Adipocyte (in vitro differentiated cells): ENCODE results near the gene DNAAF5.

Experiments used
- DNase-seq: peaks from one replicate; pipeline ENCODE4 v3.0.0-alpha.2; 2015; ENCODE audit warnings: low read depth
- H3K27me3 ChIP-seq: replicated peaks from 2 replicates; pipeline ENCODE4 v1.7.0; 2013; ENCODE audit warnings: mild to moderate bottlenecking, low read length, moderate library complexity; ENCODE audit not compliant: control insufficient read depth, insufficient read depth
- H3K36me3 ChIP-seq: 2 replicates; pipeline ENCODE4 v1.7.0; 2013; ENCODE audit warnings: low read length, mild to moderate bottlenecking, moderate library complexity; ENCODE audit not compliant: control insufficient read depth, insufficient read depth, severe bottlenecking
- H3K4me1 ChIP-seq: 2 replicates; pipeline ENCODE4 v1.7.0; 2013; ENCODE audit warnings: mild to moderate bottlenecking, low read length, moderate library complexity; ENCODE audit not compliant: control insufficient read depth, insufficient read depth
- H3K4me3 ChIP-seq: 2 replicates; pipeline ENCODE4 v1.7.0; 2013; ENCODE audit warnings: mild to moderate bottlenecking, low read length, moderate library complexity
- H3K9ac ChIP-seq: 2 replicates; pipeline ENCODE4 v1.7.0; 2013; ENCODE audit warnings: mild to moderate bottlenecking, low read length, moderate library complexity
- H3K9me3 ChIP-seq: 2 replicates; pipeline ENCODE4 v1.7.0; 2013; ENCODE audit warnings: mild to moderate bottlenecking, low read length, moderate library complexity; ENCODE audit not compliant: control insufficient read depth

The DNAAF5 gene

DNA sequence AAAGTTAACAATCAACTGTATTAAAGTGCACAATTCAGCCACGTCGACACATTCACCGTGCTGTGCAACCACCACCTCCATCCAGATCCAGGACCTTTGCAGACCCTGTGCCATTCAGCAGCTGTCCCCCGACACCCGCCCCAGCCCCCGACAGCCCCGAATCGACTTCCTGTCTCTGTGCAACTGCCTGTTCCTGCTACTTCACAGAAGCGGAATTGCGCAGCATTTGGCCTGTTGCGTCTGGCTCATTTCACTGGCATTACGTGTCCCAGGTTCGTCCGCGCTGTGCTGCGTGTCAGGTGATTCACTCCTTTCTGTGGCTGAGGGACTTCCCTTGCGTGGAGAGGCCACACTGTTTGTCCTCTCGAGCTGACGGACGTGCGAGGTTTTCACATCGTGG, 33.2 kb upstream of the DNAAF5 start:
- no peak overlapping the region for H3K4me3 ChIP-seq
- H3K9ac ChIP-seq: no peak overlapping the region
- peaks cover 8% of the 10 kb centered on the region for H3K9me3 ChIP-seq
- no peaks in the 10 kb centered on the region for H3K4me1 ChIP-seq
- DNase-seq: no peak
- H3K27me3 ChIP-seq: no peaks in the 10 kb centered on the region
- H3K36me3 ChIP-seq: no peaks in the 10 kb centered on the region

DNA sequence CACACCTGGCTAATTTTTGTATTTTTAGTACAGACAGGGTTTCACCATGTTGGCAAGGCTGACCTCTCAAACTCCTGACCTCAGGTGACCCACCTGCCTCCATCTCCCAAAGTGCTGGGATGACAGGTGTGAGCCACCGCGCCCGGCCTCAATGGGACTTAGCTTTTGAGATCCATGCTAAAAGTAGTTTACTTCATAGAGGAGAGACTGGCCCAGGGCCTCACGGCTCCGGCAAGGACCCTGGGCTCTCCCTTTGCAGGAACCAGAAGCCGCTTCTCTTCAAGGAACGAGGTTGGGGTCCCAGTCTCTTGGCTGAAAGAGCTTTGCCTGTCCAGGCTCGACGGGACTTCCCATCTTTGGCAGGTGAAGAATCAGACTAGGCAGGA, 30.1 kb upstream of the DNAAF5 start:
- Histone ChIP-seq H3K27me3 (no peaks in the 10 kb centered on the region), H3K9ac (no peak overlapping the region), H3K9me3 (no peaks in the 10 kb centered on the region), H3K36me3 (no peaks in the 10 kb centered on the region), H3K4me1 (no peaks in the 10 kb centered on the region), H3K4me3 (no peak overlapping the region)
- DNase-seq: no peak

DNA sequence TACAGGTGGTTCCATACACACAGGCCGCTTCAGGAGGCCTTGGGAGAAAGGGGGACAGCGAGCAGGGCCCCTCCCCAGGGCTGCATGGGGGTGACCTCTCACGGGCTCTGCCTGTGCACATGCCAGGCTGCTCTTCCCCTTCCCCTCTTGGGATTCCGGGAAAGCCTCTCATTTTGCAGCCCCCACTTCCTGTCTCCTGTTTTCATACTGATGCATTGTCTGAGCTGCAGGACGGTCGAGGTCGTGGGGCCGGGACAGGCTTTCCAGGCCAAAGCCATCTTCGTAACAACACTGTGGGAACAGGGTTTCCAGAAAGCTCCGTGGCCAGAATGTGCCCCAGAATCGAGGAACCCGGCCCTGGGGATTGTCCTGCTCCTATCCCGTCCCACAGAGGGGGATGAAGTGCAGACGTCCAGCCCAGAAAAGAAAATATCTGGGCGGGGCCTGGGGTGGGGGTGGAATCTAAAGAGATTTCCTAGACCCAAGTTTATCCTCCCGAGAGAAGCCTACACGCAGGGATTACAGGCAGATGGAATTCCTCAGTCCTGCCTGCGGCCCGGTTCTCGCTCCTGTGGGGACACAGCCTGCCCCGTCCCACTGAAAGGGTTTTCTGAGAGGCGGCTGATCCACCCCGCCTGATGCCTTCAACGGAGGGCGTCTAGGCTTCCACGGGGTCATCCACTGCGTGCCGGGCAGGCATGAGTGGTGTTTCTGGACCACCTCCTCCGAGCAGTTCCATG, 29.5 kb upstream of the DNAAF5 start:
- Histone ChIP-seq H3K9ac (no peak overlapping the region), H3K36me3 (no peaks in the 10 kb centered on the region), H3K27me3 (no peaks in the 10 kb centered on the region), H3K4me3 (no peak overlapping the region), H3K9me3 (no peaks in the 10 kb centered on the region), H3K4me1 (no peaks in the 10 kb centered on the region)
- DNase-seq: no peak

DNA sequence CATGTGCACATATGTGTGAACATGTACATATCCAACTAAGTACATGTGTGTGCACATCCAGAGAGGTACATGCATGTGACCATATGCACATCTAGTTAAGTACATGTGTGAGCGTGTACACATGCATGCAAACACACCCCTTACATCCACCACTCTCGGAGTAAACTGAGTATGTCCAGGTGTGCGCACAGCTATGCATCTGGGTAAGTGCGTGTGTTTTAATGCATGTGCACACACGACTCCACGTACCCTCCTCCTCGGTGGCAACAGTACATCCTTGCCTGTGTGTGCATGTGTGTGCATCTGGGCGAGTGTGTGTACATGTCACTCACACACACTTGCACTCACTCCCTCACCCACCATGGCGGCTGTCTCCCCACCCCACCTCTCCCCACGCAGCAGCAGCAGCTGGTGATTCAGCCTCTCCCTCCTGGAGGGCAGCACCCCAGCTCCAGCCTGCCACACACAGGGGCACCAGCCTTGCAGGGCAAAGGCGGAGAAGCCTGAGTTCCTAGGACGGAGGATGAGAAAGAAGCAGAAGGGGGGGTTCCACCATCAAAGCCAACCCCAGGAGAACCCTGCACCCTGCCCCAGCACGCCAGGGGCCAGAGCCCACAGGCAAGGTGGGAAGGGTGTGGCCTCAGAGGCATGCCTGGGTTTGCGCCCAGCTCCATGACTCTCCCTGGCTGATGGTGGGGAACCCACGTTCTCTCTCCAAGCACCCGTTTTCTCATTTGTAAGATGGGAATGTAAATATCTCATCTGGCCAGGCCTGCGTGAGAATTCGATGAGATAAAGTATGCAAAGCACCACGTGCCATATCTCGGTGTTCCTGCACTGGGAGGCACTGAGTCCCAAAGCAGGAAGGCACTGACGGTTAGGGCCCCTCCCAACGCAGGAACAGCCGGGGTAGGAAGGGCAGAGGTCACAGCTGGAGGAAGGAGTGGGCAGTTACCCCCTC, 27.7 kb upstream of the DNAAF5 start:
- Histone ChIP-seq H3K36me3 (no peaks in the 10 kb centered on the region), H3K4me3 (no peak overlapping the region), H3K9ac (no peak overlapping the region), H3K4me1 (no peaks in the 10 kb centered on the region), H3K9me3 (peaks cover 5% of the 10 kb centered on the region), H3K27me3 (no peaks in the 10 kb centered on the region)
- DNase-seq: no peak

DNA sequence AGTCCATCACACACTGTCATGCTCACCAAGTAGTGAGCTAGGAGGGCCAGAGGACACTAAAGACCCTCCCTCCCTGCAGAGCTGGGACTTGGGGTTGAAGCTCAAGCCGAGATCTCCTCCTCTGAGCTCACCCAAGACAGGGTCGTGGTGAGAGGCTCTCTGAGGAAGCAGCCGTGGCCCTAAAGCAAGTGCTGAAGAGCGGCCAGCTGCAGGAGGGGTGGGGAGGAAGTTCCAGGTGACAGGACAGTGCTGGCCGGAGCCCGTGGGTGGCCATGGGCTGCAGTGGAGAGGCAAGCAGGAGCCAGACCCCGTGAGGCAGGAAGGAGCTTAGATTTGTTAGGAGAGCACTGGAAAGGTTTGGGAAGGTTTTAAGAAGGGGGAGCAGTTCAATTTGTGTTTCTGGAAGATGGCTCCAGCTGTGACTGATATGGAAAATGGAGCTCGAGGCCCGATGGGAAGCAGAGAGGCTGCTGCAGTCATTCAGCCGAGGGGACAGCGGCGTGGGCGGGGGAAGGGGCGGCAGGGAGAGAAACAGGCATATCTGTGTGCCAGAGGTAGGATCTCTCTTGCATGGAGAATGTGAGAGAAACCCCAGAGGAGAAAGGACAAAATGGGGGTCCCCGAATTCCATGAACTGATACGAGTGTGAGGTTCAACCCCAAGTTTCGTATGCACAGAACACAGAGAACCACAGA, 26.9 kb upstream of the DNAAF5 start:
- no peak for DNase-seq
- H3K9me3 ChIP-seq: peaks cover 5% of the 10 kb centered on the region
- H3K9ac ChIP-seq: no peak overlapping the region
- no peaks in the 10 kb centered on the region for H3K27me3 ChIP-seq
- H3K4me1 ChIP-seq: no peaks in the 10 kb centered on the region
- H3K4me3 ChIP-seq: no peak overlapping the region
- no peaks in the 10 kb centered on the region for H3K36me3 ChIP-seq

DNA sequence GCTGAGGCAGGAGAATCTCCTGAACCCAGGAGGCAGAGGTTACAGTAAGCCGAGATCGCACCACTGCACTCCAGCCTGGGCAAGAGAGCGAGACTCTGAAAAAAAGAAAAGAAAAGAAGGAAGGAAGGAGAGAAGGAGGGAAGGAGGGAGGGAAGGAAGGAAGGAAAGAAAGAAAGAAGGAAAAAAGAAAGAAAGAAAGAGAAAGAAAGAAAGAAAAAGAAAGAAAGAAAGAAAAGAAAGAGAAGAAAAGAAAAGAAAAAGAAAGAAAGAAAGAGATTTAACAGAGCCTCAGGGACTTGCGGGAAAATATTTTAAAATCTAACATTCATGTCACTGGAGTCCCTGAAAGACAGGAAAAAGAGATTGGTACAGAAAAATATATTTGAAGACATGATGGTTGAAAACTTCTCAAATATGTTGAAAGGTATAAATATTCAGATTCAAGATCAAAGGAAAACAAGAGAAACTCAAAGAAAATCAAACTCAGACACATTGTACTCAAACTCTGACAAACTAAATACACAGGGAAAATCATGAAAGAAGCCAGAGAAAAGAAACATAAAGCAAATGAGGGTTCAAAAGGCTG, 25.3 kb upstream of the DNAAF5 start:
- no peak overlapping the region for H3K9ac ChIP-seq

DNA sequence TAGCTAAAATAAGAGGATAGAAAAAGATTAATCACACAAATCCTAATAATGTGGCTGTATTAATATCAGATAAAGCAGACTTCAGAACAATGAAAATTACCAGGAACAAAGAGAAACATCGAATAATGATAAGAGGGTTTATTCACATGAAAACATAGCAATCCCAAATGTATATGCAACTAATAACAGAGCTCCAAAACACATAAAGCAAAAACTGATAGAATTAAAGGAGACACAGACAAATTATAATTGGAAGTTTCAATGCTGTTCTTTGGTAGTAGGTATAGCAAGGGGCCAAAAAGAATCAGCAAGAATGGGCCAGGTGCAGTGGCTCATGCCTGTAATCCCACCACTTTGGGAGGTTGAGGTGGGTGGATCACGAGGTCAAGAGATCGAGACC, 23.4 kb upstream of the DNAAF5 start:
- H3K9ac ChIP-seq: no peak overlapping the region
- no peaks in the 10 kb centered on the region for H3K36me3 ChIP-seq
- peaks cover 5% of the 10 kb centered on the region for H3K9me3 ChIP-seq
- no peak overlapping the region for H3K4me3 ChIP-seq
- H3K27me3 ChIP-seq: no peaks in the 10 kb centered on the region
- no peak for DNase-seq
- H3K4me1 ChIP-seq: no peaks in the 10 kb centered on the region

More for the DNA sequence above, 25.3 kb upstream of the DNAAF5 start:
- no peak overlapping the region for H3K4me3 ChIP-seq
- H3K36me3 ChIP-seq: no peaks in the 10 kb centered on the region
- no peak for DNase-seq
- H3K9me3 ChIP-seq: peaks cover 5% of the 10 kb centered on the region
- H3K27me3 ChIP-seq: no peaks in the 10 kb centered on the region
- no peaks in the 10 kb centered on the region for H3K4me1 ChIP-seq

DNA sequence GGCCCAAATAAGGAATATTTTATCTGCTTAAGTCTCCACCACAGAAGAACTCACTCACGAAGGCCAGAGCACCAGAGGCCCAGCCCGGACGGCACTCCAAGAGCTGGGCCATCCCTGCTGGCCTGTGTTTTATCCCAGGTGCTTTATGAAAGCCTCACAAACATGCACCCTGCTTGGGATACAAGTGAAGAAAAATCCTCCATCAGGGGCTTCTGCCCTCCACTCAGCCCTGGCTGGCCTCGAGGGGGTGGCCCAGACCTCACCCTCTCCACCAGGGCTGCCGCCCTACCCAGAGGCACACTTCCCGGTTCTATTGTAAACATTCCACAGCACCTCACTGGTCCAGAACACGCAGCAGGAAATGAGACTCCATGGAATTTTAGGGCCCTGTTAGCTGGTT, 19.8 kb upstream of the DNAAF5 start:
- H3K4me1 ChIP-seq: no peaks in the 10 kb centered on the region
- no peaks in the 10 kb centered on the region for H3K36me3 ChIP-seq
- no peaks in the 10 kb centered on the region for H3K27me3 ChIP-seq
- DNase-seq: no peak
- peaks cover 5% of the 10 kb centered on the region for H3K9me3 ChIP-seq
- H3K4me3 ChIP-seq: no peak overlapping the region
- H3K9ac ChIP-seq: no peak overlapping the region

DNA sequence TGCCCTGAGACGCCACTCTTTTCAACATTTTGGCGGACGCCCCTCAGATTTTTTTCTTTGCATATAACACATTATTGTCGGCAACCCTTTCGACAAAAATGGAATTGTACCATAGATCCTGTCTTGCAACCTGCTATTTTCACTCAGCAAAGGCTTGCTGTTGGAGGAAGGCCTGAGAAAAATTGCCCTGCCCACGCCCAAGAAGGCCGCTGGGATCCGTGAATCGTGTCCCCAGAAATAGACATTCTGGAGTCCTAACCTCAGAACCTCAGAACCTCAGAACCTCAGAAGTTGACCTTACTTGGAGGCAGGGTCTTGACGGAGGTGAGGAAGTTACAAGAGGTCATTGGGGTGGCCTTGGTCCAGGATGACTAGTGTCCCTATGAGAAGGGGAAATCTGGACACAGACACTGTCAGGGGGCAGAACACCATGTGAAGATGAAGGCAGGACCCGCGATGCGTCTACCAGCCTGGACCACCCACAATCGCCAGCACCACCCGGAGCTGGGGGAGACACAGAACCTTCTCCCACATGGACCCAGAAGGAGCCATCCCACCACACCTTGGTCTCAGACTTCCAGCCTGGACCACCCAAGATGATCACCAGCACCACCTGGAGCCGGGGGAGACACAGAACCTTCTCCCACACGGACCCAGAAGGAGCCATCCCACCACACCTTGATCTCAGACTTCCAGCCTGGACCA, 19.1 kb upstream of the DNAAF5 start:
- Histone ChIP-seq H3K4me3 (no peak overlapping the region), H3K36me3 (no peaks in the 10 kb centered on the region), H3K9me3 (peaks cover 5% of the 10 kb centered on the region), H3K27me3 (no peaks in the 10 kb centered on the region), H3K9ac (no peak overlapping the region), H3K4me1 (no peaks in the 10 kb centered on the region)
- DNase-seq: no peak

DNA sequence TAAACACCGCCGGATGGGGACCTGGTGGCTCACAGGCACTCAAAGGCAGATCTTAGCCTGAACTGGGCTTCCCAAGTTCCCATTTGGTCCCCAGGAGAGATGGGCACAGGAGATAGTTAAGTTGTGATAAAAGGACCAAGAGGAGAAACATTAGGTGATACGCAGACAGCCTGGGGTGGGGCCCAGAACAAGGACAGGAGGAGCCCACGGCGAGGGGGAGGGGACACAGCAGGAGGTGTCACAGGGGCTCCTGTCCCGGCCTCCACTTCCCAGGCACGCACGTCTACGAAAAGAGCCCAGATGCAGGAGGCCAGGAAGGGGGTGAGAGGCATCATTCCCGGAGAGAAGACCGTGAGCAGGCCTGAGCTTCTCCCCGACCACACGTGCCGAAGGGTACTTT, 16.3 kb upstream of the DNAAF5 start:
- no peak overlapping the region for H3K9ac ChIP-seq
- H3K27me3 ChIP-seq: no peaks in the 10 kb centered on the region
- no peak for DNase-seq
- H3K9me3 ChIP-seq: no peaks in the 10 kb centered on the region
- H3K36me3 ChIP-seq: no peaks in the 10 kb centered on the region
- no peaks in the 10 kb centered on the region for H3K4me1 ChIP-seq
- H3K4me3 ChIP-seq: no peak overlapping the region
